Measurements from ENCODE around the gene C3orf38.

- TF ChIP-seq CTCF (IDR thresholded peaks at IDR 0.05; ENCODE audit: insufficient read depth, low read length) (no peak), POLR2AphosphoS5 (IDR thresholded peaks at IDR 0.05; ENCODE audit: low read depth) (no peak)
These were observed 32.1 kb upstream of the C3orf38 start for GRCh38 chr3:88117683-88118082.

All from HL-60 (cell line).